GM18511 (cell line): ENCODE results near the gene ATP2B2.

Experiments
- ATAC-seq: cut with Tn5 transposase; IDR thresholded peaks from one replicate; pipeline ENCODE4 v1.9.1; 2021; ENCODE audit warnings: mild to moderate bottlenecking, moderate library complexity; ENCODE audit not compliant: unreplicated experiment

The ATP2B2 gene

DNA sequence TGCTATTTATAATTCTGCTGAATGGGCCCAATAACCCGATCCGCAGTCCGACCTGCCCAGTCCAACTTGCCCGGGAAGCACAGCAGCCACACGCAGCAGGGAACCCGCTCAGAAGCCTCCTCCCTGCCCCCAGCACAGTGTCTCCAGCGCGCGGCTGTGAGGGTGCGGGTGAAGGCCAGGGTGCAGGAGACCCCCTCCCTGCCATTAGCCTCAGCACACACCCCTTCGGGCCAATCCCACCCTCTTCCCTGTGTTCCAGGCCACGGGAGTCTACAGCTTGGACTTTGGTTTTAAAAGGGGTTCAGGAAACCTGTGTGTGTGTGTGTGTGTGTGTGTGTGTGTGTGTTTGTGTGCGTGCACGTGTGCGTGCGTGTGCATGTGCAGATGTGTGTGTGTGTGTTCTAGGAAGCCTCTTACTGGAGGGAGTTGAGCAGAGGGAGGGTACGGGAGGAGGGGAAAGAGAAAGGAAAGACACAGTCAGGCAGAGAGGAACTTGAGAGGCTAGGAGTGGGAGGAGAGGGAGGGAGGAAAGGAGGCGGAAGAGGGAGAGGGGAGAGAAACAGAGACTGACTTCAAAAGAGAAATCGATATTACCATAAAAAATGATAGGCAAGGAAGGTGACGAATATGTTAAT is 34.2 kb downstream of the ATP2B2 start:
- no peak for ATAC-seq

DNA sequence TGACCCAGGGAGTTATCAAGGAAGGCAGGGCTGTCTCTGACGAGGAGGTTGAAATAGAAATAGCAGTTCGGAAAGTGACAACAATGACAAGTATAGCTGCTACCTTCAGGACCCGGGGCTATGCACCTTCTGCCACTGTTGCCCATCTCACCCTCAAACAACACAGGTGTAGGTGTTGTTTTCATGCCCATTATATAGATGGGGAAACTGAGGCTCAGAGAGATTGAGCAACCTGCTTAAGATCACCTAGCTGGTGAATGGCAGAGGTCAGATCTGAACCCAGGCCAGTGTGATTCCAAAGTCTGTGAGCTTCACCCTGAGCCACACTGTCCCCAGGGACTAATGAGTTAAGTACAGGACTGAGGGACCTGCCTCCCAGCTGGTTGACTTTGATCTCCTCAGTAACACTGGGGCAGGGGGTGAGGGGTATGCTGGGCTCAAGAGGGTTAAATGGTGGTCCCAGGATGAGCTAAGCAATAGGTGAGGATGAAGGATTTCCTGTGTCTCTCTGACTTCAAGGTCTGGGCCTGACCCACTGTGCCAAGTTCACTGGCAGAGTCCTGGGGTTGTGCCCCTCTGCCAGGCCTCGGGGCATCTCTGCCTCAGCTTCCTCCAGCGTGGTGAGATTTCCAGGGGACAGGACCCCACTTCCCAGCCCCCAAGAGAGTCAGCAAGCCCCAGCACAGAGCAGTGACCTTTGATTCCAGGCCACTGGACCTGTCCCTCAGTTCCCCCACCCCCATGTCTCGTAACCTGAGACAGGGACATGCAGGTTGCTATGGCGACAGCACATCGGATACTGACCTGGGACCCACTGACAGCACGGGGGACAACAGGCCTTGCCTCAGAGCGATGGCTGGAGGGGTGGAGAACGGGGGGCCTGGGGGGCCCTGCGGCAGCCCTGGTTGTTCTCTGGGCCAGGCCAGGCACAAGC is 35.0 kb downstream of the ATP2B2 start:
- ATAC-seq: no peak

DNA sequence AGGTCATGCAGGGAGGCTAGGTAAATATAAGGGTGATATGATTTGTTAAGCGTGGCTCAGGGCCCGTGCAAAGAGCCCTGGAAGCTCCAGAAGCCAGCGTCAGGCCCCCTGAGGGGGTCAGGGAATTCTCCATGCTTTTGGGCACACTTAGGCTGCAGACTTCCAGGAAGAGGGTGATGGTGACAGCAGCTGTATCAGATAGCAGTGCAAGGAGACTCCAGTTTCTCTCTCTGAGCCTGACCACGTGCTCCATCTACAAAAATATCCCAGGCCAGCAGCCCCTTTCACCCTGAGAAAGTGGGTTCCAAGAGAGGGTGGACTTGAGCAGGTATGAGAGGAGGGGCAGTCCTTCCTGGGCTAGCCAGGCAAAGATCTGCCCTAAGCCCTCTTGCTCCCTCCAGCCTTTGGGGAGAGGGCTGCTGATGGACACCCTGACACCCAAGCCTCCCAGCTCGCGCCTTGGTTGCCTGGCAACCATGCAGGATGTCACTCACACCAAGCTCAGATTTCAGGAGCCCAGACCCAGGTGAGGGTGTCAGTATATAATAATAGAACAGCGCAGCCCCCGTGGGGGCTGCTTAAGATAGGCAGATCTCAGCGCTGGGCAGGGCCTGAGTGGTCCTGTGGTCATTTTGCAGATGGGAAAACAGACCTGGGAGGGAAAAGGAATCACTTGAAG is 35.8 kb downstream of the ATP2B2 start:
- no peak for ATAC-seq

DNA sequence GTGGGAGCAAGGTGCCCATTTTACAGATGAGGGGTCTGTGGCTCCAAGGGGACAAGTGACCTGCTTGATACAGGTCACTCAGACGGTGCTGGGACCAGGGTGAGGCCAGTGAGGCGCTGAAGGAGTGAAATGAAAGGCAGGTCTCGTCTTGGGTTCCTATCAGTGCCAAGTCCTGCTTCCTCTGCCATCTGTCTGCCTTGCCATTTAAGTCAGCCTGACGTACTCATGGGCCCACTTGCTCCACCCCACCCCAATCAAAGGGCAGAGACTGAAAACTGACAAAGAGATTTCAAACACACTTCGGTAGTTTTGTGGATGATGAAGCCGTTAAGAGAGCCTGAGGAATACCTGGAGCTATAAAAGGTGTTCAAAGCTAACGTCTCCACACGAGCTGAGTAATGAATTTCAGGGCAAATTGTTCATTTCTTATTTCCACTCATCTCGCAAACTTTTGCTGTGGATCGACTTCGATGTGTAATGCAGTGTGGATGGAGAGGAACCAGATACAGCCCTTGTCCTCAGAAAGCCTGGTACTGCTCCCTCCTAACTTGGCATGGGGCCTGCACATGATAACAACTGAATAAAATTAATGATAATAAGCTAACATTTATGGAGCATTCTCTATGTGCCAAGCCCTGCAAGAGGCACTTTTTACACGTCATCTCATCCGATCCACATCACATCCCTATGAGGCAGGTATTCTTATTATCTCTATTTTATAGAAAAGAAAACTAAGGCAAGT is 36.6 kb downstream of the ATP2B2 start:
- ATAC-seq: no peak

DNA sequence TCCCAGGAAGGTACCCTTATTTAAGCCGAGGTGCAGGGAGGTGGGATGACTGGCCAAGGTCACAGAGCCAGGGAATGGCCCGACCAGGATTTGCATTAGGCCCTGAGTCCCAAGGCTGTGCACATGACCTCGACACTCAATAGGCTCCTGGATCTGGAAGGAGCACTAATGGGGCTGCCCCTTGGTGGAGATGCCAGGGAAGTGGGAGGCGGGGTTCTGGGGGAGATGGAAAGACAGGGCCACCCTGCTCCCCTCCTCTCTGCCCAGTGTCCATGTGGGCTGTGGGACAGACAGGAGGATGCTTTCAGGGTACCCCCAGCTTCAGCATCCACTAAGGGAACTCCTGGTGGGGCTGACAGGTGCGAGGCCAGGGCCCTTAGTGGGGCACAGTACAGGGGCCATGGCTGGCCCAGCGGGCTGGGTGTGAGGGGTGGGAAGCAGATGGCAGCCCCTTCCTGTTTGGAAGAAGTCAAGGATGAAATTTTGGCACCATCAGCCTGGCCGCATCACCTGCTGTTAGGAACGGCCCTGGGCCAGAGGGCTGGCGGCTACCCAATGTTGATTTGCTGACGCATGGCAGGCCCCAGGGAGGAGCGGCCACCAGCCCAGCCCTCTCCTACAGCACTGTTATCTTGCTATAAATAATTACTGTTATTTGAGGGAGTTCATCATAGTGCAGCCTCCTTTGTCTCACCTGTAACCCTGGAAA is 37.3 kb downstream of the ATP2B2 start:
- ATAC-seq: no peak

DNA sequence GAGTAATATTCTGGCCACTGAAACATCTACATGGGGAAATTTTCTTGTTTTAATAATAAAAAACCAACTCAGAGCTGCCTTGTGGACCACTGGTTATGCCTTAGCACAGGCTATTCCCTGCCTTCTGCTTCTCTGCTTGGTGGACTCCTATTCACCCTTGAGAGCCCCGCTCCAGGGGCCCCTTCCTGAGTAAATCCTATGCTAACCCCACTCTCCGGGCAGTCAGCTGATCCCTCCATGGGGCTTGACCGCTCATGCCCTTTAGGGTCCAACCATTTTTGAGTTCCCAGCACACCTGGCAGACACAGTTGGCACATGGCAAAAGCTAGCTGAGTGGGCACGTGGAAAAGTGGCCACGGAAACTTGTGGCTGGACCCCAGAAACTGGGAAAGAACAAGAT is 38.2 kb downstream of the ATP2B2 start:
- no peak for ATAC-seq

DNA sequence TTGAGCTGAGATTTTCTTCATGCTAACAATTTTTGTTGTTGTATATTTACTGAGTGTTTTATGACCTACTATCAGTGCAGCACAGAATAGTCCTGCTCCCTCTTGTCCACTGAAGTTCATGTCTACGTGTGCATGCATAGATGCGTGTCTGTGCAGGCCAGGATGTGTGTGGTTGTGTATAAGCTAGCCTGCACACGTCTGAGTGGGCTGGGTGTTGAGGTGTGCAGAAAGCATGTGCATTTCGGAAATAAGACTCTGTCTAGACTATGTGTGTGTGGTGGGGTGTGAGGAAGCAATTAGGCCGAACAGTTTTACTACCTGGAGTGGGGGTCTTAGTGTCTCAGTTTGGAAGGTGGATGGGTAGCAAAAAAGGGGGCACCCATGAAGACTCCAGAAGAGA is 39.2 kb downstream of the ATP2B2 start:
- ATAC-seq: no peak

DNA sequence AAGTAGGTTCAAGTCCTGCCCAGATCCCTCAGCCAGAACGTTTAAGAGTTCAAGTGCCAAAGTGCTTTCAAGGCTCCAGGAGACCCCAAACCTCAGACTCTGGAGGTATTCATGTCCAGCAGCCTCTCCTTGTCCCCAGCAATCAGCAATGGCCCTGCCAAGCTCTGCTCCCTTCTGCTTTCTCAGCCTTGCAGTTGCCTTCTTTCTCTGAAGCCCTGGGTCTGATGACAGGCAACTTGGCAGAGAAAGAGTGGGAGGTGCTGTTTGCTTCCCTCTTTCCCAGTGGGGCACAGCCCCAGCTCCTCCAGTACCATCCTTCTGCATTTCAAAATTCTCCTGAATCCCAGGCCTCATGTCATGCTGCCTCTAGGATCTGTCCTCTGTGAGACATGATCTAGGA is 40.2 kb downstream of the ATP2B2 start:
- ATAC-seq: no peak

DNA sequence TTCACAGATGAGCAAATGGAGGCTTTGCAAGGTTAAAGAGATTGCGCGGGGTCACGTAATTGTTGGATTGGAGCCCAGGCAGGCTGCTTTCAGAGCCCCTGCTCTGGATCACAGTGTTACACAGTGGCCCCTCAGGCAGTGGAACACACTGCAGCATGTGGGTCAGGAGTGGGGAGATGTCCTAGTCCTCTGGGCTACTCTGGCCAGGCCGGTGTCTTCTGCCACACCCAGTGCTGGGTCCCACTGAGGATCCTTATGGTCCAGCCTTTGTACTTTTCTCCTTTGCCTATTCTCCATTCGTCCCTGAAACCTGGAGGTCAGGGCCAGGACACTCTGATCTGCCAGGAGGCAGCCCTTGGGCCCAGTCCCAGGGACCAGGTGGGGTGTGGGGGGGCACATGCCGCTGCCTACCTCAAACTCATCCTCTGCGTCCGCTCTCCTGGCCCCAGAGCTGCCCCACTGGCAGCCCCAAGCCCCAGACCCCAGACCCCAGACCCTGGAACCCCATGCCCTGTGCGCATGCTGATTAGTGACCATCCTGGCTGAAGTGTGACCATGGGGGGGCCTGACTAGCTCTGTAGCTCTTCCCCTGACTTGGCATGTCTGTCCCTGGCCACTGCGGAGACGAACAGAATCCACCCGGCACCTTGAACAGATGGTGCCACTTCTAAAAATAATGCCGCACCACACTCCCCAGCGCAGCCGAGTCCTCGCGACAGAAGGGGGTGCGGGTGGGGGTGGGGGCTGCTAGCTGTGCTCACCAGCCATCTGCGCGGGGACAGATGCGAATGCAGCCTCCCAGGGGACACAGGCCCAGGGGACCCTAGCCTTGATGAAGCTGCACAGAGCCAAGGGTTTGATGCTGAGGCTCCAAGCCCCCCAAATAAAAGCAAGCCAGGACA is 41.6 kb downstream of the ATP2B2 start:
- ATAC-seq: no peak

DNA sequence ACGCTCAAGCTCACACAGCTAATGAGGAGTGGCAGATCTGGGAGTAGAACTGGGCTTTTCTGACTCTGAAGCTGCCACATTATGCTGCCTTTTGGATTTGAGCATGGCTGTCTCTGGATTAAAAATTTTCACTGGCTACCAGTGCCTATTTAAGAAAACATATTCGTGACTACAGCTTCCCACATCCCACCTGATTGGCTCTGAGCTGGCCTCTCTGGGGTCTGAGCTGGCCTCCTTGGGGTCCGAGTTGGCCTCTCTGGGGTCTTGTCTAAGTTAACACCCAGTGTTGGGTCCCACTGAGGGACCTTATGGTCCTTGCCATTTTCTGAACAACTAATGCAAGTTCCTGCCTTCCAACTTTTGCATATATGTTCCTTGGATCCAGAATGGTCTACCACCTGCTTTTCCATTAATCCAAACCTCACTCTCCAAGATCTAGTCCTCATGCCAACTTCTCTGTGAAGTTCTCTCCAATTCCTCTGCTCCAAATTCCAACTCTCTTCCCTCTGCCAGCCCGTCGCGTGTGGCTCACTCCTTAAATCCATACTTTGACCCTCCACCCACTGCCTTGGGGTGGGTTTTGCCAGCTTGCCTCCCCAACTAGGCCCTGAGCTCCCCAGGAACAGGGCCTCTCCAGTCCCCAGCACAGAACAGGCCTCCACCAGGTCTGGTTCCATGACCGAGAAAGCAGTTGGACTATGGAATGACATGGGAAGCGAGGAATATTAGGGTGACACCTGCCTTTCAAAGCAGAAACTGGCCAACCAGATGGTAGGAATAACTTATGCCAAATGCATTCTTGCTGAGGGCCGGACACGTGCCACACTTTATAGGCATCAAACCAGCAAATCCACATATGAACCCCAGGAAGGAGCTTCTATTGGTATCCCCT is 42.5 kb downstream of the ATP2B2 start:
- no peak for ATAC-seq

DNA sequence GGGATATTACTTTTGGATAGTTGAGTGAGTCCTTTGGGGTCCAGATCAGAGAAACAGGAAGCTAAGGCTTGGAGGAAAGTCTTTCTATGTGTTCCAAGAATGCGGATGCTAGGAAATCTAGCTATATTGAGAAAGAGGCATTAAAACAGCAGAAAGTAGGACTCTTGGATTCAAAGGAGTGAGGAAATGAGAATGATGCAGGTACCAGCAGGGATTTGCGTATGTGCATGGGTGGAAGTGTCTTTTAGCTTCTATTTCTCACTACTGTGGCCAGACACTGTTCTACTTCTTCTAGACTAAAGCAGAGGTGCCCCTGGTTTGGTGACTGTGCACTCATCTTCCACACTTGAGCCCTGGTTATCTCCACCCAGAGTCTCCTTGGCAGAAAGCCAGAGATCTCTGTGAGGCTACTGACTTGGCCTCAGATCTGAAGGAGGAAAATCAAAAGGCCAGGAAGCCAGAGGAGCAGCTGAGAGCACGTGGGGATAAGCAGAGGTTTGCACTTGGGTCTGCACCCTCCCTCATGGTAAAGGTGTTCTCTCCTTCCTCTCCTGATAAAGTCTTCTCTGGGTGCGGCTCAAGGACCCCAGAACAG is 44.3 kb downstream of the ATP2B2 start:
- no peak for ATAC-seq

DNA sequence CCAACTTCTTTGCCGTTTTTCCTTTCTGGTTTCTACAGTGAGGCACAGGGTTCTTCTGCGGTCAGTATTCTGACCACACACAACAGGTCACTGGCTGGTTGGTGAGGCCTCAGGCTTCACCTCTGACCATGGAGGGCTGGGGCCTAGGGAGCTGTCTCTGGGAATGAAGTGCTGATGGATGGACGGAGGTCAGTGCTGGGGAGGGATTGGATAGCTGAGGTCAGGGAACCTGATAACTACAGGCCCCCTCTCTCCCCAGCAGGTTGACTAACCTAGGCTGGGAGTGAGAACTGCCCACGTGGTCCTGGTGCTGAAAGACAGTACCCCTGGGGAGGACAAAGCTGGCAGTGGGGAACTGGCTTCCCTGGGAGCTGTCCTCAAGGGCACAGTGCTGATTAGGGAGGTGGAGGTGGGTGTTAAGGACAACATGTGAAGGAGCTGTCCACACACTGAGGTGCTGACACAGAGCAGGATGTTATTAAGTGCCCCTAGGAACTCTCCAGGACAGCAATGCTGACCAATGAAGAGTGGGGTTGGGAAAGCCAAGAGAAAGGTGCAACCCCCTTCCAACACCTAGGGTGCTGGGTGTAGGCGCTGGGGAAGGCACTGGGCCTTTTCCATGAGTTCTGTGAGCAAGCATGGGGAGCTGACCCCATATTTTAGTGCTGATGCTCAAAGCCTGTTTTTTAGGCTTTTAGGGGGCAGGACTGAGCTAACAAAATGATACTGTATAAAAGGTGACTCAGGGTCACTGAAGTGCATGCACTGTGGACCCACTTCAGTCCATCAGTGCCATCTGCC is 45.2 kb downstream of the ATP2B2 start:
- ATAC-seq: no peak

DNA sequence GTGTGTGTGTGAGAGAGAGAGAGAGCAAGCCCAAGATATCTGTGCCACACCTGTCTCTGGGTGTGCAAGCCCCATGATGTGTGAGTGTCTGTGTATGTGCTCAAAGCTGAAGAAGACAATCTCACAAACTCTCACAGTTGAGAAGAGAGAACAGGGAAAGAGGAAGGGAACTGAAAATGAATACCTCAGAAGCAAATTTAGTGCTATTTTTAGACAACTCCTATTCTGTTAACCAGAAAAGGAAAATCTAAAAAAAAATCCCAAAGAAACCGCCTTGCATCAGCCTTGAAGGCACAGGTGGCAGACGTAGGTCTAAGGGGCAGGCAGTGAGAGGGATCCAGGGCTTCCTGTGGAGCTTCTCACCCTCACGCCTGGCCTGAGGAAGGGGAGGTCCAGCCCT is 47.8 kb downstream of the ATP2B2 start:
- no peak for ATAC-seq

DNA sequence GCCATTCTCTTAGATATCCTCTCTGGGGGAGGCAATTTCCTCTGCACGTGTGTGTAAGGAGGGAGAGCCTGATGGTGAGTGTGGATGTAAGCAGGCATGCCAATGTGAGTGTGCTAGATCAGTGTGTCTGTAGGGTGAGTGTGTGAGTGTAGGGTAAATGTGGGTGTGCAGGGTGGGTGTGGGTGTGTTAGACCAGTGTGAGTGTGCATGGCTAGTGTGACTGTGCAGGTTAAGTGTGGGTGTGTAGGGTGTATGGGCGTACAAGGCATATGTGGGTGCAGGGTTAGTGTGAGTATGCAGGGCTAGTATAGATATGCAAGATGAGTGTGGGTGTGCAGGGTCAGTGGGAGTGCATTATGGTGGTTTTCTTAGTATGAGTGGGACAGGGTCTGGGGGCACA is 48.4 kb downstream of the ATP2B2 start:
- no peak for ATAC-seq

DNA sequence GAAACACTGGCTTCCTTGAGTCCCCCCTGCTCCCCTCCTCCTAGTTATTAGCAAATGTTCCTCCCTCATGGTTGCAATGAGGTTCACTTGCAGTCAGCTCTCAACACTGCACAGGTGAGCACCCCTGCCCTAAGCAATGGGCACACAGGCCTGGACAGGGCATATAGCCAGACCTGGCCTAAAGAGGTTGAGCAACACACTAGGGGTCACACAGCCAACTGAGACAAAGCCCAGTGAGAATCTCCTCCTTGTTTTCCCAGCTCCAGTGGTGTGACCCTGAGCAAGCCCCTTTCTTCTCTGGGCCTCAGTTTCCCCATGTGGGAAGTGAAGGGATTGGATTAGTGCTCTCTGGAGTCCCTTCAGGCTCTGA is 49.9 kb downstream of the ATP2B2 start:
- no peak for ATAC-seq

DNA sequence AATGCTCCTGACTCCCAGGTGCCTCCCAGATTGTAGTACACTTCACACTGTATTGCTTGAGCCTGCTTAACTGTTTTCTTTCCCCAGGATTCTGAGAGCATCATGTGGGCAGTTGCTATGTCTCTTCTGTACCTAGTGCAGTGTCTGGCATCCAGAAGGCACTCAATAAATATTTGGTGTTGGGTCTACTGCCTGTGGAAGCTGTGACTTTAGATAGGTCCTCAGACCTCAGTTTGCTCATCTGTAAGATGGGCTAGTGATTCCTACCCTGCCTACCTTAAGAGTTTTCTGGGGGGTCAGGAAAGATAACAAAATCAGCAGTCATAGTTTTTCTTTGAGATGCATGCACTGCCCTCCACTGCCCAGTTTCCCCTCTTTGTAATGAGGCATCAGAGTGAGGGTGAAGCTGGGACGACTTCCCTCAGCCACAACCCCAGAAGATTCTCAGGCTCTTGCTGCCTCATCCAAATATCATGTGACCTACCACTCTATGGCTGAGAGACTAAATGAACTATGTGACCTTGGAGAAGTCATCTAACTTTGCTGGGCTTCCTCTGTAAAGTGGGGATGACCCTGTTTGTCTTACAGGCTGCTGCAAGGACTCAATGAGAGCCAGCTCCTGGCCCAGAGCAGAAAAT is 50.4 kb downstream of the ATP2B2 start:
- ATAC-seq: no peak
